ENCODE results near the gene TAF9. TPM values are rescaled to one million over a fixed set of nuclear protein-coding genes. Genes with fewer than 3 reads are reported as not detected.
"Not testable (repeated sequence)": the region's sequence is repeated elsewhere in the genome, so short reads cannot be mapped to it uniquely, and the experiment has no call there.

TAF9 gene
- polyA plus RNA-seq, 10 donors: 32.7 to 43.8 (median 40.1) TPM

- no peak for DNase-seq
These were observed 26.2 kb downstream of the TAF9 start for GRCh38 chr5:69343083-69343482.

- DNase-seq: no peak
These were observed 27.7 kb downstream of the TAF9 start for GRCh38 chr5:69341520-69342161.

GRCh38 chr5:69335341-69335935 is 33.9 kb downstream of the TAF9 start:
- DNase-seq: no peak

GRCh38 chr5:69334793-69335268 is 34.5 kb downstream of the TAF9 start:
- peak; percentile 67 to 88 (median 81) for DNase-seq

- not testable (repeated sequence) for DNase-seq
These were observed 35.5 kb downstream of the TAF9 start for GRCh38 chr5:69333668-69334315.

- DNase-seq: peak in 1 of 3 donors; percentile 8
These were observed 37.5 kb downstream of the TAF9 start for GRCh38 chr5:69331528-69332445.

- DNase-seq: no peak
These were observed 39.3 kb downstream of the TAF9 start for GRCh38 chr5:69329905-69330489.

- no peak for DNase-seq
These were observed 43.0 kb downstream of the TAF9 start for GRCh38 chr5:69326365-69326764.

- DNase-seq: no peak
These were observed 51.9 kb downstream of the TAF9 start for GRCh38 chr5:69317391-69317790.

- no peak for DNase-seq
These were observed 53.3 kb downstream of the TAF9 start for GRCh38 chr5:69315972-69316371.

Other genes with a start within 250 kb of the TAF9 start
- gene CCNB1, start 202.4 kb downstream of the TAF9 start, polyA plus RNA-seq (ENCODE audit: insufficient read length in 10 of 10): 10 to 100 TPM; 26.5 to 62.6 (median 40.0) TPM
- gene CENPH, start 179.9 kb downstream of the TAF9 start, polyA plus RNA-seq (ENCODE audit: insufficient read length in 10 of 10): 10 to 100 TPM; 10.3 to 20.3 (median 15.4) TPM
- 10 to 100 TPM; 17.6 to 28.1 (median 20.9) TPM for gene CDK7, start 134.6 kb downstream of the TAF9 start, polyA plus RNA-seq (ENCODE audit: insufficient read length in 10 of 10)
- gene CCDC125, start 36.7 kb downstream of the TAF9 start, polyA plus RNA-seq (ENCODE audit: insufficient read length in 10 of 10): 1 to 10 TPM; 2.9 to 6.3 (median 4.0) TPM
- 10 to 100 TPM; 36.6 to 57.2 (median 48.0) TPM for gene AK6, start within 50 bp of the TAF9 start, polyA plus RNA-seq (ENCODE audit: insufficient read length in 10 of 10)
- gene RAD17, start 298 bp upstream of the TAF9 start, polyA plus RNA-seq (ENCODE audit: insufficient read length in 10 of 10): 10 to 100 TPM; 21.8 to 31.7 (median 26.3) TPM
- gene MARVELD2, start 45.6 kb upstream of the TAF9 start, polyA plus RNA-seq (ENCODE audit: insufficient read length in 10 of 10): 1 to 10 TPM in 1 of 10 donors, under 1 TPM in 9; 0.09 to 1.1 (median 0.28) TPM
- 1 to 10 TPM in 9 of 10 donors, under 1 TPM in 1; 0.81 to 5.2 (median 2.1) TPM for gene OCLN, start 123.3 kb upstream of the TAF9 start, polyA plus RNA-seq (ENCODE audit: insufficient read length in 10 of 10)
- gene GTF2H2C, start 190.7 kb upstream of the TAF9 start, polyA plus RNA-seq (ENCODE audit: insufficient read length in 10 of 10): 10 to 100 TPM; 22.4 to 53.3 (median 28.1) TPM

Measured in muscle of back (tissue), 11 donors.